Liver (tissue), 3 donors: ENCODE results near the gene LRCH4.

ENCODE experiments used
- EGR1 ChIP-seq, 2 donors: IDR thresholded peaks; 2 replicates each; pipeline ENCODE4 v1.6.1; 2016 to 2018; ENCODE audit warnings: antibody characterized with exemption in 2 of 2, low read depth in 2 of 2
- HNF4G ChIP-seq: IDR thresholded peaks from 2 replicates; pipeline ENCODE4 v1.6.1; 2016; ENCODE audit warnings: antibody characterized with exemption
- JUND ChIP-seq, 2 donors: IDR thresholded peaks; 2 replicates each; pipeline ENCODE4 v1.6.1; 2016; ENCODE audit warnings: antibody characterized with exemption in 2 of 2
- NR2F2 ChIP-seq: IDR thresholded peaks from 2 replicates; pipeline ENCODE4 v1.6.1; 2016; ENCODE audit warnings: antibody characterized with exemption
- RAD21 ChIP-seq, 2 donors: IDR thresholded peaks; 2 replicates each; pipeline ENCODE4 v1.6.1; 2016; ENCODE audit warnings: antibody characterized with exemption in 2 of 2, mild to moderate bottlenecking in 2 of 2
- TAF1 ChIP-seq: conservative IDR thresholded peaks from 2 replicates; pipeline ENCODE4 v1.6.1; 2016; ENCODE audit warnings: antibody characterized with exemption, mild to moderate bottlenecking
- YY1 ChIP-seq: IDR thresholded peaks from 2 replicates; pipeline ENCODE4 v1.6.1; 2016; ENCODE audit warnings: antibody characterized with exemption, mild to moderate bottlenecking
- TF ChIP-seq, protein P1 (sequence below): IDR thresholded peaks from 2 replicates; pipeline ENCODE4 v1.6.1; 2016; ENCODE audit warnings: antibody characterized with exemption, mild to moderate bottlenecking
- TF ChIP-seq, protein P2 (sequence below): fragments of 150-350 bp; IDR thresholded peaks from 2 replicates; pipeline ENCODE4 v1.5.1; 2017; ENCODE audit warnings: improper control_type of control experiment, low read depth, low read length; ENCODE audit not compliant: missing input control
- TF ChIP-seq, protein P3 (sequence below): IDR thresholded peaks from 2 replicates; pipeline ENCODE4 v1.6.1; 2016; ENCODE audit warnings: antibody characterized with exemption
- donor health status: healthy.
- donor health status: healthy.

DNA sequence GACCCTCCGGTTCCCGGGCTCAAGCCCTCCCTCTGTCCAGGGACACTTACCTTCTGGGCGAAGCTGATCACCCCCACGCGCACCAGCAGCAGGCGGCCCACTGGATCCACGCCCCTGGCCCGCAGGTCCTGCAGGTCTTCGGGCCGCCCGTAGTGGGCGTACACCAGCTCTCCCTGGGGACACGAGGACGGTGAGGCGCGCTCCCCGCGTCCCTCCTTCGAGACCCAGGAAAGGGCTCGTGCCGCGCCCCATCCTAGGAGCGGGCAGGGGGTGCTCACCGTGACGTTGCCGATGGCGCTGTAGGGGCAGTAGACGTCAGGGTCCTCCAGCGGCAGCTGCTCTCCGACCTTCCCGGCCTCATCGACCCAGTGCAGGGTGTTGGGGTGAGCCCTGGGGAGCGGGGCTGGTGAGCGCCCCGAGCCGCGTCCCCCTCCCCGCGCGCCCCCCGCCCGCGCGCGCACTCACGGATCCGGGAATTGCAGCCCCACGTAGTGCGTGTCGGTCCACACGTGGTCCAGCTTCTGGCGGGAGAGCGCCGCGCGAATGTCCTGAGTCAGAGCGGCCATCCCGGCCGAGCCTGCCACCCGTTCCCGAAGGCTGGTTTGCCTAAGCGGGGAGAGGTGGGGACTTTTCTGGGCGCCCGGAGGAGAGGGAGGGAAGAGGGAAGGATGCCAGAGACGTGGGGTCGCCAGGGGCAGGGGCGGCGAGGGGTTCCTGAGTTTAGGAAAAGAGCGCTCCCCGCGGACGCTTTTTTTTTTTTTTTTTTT, 47.2 kb upstream of the LRCH4 start:
- TF ChIP-seq, protein P1, sequence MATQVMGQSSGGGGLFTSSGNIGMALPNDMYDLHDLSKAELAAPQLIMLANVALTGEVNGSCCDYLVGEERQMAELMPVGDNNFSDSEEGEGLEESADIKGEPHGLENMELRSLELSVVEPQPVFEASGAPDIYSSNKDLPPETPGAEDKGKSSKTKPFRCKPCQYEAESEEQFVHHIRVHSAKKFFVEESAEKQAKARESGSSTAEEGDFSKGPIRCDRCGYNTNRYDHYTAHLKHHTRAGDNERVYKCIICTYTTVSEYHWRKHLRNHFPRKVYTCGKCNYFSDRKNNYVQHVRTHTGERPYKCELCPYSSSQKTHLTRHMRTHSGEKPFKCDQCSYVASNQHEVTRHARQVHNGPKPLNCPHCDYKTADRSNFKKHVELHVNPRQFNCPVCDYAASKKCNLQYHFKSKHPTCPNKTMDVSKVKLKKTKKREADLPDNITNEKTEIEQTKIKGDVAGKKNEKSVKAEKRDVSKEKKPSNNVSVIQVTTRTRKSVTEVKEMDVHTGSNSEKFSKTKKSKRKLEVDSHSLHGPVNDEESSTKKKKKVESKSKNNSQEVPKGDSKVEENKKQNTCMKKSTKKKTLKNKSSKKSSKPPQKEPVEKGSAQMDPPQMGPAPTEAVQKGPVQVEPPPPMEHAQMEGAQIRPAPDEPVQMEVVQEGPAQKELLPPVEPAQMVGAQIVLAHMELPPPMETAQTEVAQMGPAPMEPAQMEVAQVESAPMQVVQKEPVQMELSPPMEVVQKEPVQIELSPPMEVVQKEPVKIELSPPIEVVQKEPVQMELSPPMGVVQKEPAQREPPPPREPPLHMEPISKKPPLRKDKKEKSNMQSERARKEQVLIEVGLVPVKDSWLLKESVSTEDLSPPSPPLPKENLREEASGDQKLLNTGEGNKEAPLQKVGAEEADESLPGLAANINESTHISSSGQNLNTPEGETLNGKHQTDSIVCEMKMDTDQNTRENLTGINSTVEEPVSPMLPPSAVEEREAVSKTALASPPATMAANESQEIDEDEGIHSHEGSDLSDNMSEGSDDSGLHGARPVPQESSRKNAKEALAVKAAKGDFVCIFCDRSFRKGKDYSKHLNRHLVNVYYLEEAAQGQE, result no peak
- TF ChIP-seq, protein P2, sequence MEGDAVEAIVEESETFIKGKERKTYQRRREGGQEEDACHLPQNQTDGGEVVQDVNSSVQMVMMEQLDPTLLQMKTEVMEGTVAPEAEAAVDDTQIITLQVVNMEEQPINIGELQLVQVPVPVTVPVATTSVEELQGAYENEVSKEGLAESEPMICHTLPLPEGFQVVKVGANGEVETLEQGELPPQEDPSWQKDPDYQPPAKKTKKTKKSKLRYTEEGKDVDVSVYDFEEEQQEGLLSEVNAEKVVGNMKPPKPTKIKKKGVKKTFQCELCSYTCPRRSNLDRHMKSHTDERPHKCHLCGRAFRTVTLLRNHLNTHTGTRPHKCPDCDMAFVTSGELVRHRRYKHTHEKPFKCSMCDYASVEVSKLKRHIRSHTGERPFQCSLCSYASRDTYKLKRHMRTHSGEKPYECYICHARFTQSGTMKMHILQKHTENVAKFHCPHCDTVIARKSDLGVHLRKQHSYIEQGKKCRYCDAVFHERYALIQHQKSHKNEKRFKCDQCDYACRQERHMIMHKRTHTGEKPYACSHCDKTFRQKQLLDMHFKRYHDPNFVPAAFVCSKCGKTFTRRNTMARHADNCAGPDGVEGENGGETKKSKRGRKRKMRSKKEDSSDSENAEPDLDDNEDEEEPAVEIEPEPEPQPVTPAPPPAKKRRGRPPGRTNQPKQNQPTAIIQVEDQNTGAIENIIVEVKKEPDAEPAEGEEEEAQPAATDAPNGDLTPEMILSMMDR, result no peak
- TF ChIP-seq JUND (IDR thresholded peaks at IDR 0.05) (no peak), TAF1 (no peak), HNF4G (no peak), EGR1 (IDR thresholded peaks at IDR 0.05; ENCODE audit: low read depth in 2 of 2) (no peak), RAD21 (IDR thresholded peaks at IDR 0.05) (no peak), YY1 (no peak), NR2F2 (no peak)
- TF ChIP-seq, protein P3, sequence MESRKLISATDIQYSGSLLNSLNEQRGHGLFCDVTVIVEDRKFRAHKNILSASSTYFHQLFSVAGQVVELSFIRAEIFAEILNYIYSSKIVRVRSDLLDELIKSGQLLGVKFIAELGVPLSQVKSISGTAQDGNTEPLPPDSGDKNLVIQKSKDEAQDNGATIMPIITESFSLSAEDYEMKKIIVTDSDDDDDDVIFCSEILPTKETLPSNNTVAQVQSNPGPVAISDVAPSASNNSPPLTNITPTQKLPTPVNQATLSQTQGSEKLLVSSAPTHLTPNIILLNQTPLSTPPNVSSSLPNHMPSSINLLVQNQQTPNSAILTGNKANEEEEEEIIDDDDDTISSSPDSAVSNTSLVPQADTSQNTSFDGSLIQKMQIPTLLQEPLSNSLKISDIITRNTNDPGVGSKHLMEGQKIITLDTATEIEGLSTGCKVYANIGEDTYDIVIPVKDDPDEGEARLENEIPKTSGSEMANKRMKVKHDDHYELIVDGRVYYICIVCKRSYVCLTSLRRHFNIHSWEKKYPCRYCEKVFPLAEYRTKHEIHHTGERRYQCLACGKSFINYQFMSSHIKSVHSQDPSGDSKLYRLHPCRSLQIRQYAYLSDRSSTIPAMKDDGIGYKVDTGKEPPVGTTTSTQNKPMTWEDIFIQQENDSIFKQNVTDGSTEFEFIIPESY, result no peak
